NK-92 (cell line): ENCODE data around the gene TMEM270.
"Not testable (repeated sequence)": the region's sequence is repeated elsewhere in the genome, so short reads cannot be mapped to it uniquely, and the experiment has no call there.

Source experiments
- DNase-seq: peaks from one replicate; lab custom pipeline; 2025; ENCODE audit not compliant: unreplicated experiment; lab: John Stamatoyannopoulos, UW

The TMEM270 gene, protein sequence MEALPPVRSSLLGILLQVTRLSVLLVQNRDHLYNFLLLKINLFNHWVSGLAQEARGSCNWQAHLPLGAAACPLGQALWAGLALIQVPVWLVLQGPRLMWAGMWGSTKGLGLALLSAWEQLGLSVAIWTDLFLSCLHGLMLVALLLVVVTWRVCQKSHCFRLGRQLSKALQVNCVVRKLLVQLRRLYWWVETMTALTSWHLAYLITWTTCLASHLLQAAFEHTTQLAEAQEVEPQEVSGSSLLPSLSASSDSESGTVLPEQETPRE

DNA sequence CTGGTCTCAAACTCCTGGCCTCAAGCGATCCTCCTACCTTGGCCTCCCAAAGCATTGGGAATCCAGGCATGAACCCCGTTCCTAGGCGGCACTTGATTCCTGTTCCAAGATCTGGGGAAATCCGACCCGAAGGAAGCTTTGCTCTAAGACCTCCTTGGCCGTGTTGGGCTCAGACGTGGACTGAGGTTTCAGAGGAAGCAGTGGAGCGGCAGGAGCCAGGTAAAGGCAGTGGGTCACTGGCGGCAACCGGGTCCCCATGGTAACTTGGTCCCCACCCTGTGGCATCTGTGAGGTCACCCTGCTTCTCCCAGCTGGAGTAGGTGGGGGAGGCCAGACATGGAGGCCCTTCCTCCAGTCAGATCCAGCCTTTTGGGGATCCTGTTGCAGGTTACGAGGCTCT is at the start of gene TMEM270:
TSS of gene TMEM270 (plus strand) at position 301 of the 400 bp plus-strand sequence. CDS start at position 337, 36 bp downstream.
- no peak for DNase-seq

DNA sequence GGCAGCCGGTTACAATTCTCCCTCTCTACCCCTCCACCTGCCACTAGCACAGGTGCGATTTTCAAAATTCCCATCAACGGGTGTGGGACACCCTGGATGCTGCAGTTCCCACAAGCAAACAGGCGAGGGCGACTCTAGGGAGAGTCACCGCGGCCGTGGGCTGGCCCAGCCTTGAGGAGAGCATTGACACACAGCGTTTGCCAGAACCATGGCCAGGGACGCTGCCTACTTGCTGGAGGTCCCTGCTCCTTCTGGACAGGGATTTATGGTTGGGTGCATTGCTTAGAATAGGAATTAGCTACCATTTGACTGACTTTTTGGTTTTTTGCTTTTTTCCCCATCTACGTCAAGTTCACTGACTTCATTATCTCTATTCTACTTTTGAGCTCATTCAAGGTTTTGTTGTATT is 49.2 kb upstream of the TMEM270 start:
- DNase-seq = no peak

DNA sequence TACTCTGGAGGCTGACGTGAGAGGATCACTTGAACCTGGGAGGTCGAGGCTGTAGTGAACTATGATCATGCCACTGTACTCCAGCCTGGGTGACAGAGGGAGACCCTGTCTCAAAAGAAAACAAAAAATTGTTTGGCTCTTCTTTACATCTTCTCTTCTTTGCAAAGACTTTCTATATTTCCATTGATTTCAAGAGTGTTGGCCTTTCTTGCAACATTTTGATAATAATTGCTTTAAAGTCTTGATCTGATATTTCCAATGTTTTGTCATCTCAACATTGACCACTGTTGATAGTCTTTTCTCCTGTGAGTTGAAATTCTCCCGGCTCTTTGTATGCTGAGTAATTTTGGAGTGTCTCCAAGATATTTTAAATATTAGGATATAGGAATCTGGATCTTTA is 48.0 kb upstream of the TMEM270 start:
- DNase-seq = no peak

DNA sequence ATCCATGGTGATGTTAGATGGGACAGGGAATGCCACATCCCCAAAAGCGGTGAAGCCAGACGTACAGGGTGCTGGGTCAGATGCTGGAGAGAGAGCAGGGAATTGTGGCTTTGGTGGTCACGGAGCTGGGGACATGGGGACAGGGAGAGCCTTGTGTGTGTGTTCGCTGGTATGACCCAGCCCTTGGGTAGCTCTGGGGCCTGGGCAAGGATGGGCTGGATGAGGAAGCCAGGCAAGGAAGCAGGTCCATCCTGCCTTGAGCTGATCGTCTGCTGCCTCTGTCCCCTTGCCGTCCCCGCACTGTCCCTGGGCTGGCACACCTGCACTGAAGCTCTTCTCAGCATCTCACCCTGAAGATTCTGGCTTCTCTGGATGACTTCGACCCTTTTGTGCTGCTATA is 45.5 kb upstream of the TMEM270 start:
- DNase-seq = no peak

DNA sequence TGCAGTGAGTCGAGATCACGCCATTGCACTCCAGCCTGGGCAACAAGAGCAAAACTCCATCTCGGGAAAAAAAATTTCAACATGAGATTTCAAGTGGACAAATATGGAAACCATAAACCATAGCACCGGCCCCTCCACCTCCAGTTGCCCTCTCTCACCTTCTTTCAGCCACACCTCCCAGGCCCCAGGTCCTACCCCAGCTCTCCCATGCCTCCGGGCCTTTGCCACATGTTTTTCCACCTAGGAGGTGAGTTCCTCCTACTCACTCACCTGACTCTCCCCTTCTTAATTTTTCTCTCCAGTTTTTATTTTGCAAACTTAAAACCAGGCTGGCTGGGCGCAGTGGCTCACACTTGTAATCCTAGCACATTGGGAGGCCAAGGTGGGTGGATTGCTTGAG is 43.8 kb upstream of the TMEM270 start:
- no peak for DNase-seq

DNA sequence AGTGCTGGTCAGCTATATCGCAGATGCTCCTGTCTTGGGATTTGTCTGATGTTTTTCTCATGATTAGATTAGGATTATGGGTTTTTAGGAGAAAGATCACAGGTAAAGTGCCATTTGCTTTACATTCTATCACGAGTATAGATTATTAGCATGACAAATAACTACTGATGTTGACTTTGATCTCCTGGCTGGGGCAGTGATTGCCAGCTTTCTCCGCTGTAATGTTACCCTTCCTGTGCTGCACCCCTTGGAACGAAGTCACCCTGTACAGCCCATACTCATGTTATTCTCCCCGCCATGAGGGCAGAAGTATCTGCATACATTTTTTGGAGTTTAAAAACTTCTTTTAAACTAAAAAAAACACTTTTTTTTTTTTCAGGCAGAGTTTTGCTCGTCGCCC is 40.9 kb upstream of the TMEM270 start:
- no peak for DNase-seq

DNA sequence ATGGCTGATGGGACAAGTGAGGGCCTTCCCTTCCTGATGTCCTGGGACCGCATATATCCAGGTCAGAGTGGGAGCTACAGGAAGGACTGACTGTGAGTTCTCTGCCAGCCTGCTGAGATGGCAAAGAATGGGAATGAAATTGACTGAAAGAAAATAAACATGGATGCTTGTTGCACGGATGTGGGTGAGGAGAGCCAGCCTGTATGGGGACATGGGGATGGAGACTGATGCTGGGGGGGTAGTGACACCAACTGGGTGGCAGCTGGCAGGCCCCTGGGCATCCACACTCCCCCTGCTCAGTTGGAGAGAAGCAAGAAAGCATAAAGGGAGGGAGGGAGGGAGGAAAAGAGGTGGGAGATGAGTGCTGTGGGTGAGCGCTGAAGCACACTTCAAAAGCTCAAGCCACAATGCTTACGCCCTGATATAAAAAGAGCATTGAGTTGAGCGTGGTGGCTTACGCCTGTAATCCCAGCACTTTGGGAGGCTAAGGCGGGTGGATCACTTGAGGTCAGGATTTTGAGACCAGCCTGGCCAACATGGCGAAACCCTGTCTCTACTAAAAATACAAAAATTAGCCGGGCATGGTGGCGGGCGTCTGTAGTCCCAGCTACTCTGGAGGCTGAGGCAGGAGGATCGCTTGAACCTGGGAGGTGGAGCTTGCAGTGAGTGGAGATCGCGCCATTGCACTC is 39.2 kb upstream of the TMEM270 start:
- DNase-seq = not testable (repeated sequence)

DNA sequence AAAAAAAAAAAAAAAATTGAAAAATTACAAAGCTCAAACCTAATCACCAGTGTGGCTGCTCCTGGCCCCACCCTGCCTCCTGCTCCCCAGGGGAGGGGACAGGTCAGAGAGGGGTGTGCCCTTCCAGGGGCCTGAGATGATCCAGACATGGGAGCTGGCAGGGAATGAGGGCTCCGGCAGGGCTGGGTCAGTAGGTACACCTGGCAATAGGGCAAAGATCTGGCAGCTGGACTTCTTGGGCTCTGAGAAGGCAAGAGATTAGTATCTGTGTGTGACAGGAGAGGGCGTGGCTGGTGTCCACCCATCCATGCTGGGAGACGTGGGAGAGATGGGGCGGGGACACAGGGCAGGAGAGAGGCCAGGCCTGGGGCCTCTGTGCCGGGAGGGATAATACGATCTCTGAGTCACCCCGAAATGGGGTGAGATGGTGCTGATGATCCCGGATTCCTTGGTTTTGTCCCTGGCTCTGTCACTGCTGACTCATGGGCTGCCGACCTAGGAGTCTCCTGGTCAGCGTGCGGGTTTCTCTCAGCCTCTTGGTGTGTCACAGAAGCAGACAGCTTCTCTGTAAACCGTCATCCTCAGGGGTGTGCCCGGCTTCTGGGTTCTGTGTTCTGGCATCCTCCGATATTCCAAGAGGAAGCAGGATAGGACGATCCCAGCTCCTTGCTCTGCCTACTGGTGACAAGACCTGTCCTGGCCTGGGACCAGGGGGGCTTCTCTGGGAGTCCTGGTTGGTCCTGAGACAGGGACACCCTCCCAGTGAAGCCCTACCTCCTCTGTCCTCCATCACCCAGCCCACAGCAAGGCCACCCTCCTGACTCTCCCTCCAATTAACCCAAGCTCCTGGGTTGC is 38.4 kb upstream of the TMEM270 start:
- DNase-seq = no peak

DNA sequence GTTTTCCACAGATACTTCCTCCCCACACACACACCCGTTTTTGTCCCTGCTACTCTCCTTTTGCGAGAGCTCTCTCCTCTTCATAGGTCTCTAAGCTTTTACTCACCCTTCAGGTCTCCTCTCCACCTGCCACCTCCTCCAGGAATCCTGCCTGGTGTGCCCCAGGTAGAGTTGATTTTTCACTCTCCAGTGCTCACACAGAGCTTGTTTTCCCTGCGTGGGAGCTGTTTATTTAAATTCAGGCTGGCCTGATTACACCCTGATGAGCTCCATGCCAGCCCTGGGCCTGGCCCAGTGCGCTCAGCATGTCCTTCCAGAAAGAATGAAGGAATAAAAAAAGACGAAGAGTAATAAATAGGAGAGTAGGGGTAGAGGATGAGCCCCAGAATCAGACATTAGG is 37.7 kb upstream of the TMEM270 start:
- DNase-seq = no peak

DNA sequence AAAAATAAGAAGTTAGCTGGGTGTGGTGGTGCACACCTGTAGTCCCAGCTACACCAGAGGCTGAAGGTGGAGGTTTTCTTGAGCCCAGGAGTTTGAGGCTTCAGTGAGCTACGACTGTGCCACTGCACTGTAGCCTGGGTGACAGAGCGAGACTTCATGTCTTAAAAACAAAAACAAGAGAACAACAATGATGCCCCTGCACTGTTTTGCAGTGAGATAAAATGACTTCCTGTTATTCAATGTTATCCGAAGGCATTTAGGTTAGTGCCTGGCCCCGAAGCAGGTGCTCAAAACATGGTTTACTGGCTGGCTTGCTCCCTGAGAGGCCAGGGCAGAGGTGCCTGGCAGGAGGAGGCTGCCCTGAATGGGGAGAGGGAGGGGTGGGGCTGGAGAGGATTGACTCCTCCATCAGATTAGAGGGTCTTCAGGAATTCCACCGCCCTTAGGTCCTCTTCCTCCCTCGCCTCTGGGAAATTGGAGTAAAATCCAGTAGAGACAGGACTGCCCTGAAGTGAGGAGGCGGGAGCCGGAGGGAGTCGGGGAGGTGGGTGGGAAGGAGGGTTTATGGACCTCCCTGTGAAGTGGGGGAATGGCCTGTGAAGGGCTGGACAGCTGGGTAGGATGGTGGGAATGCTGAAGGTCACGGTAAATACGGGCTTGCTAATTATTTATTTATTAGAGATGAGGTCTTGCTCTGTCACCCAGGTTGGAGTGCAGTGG is 36.9 kb upstream of the TMEM270 start:
- DNase-seq = no peak

DNA sequence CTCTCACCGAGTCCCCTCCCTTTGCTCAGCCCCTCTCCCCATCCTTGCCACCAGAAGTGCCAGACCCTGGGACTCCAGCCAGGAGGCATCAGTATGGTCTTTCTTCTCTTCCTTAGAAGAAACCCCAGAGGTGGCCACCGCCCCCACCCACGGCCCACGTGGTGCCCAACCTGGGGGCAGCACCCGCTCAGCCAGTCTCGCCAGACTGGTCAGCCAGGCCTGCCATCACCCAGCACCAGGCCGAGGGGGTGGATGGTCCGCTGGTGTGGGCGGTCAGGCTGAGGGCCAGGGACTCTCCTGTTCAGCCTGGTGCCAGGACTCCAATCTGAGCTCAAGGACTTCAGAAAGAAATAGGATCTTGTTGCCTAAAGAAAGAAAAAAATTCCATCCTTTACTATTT is 36.0 kb upstream of the TMEM270 start:
- DNase-seq = no peak

DNA sequence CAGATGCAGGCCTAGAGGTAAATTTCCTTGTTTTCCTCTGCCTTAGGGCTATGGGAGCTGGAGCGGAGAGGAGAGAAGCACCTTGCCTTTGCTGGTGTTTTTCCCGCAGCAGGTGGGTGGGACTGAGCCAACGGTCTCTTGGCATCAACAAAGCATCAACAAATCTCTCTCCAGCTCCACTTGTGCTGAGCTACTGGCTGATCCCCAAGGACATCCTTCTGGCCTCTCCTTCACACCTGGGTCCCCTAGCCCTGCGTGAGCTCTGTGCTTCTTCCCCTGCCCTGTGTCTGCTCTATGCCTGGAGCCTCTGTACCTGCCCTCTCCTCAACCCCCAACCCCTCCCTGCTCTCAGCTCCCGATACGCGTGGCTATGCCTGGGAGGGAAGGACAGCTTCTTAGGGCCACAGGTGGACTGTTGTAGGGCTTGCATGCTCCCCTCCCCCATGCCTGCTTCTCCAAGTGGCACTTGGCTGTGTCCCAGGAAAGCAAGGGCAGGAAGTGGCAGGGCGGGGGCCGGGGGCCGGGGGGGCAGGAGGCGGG is 33.3 kb upstream of the TMEM270 start:
- no peak for DNase-seq

DNA sequence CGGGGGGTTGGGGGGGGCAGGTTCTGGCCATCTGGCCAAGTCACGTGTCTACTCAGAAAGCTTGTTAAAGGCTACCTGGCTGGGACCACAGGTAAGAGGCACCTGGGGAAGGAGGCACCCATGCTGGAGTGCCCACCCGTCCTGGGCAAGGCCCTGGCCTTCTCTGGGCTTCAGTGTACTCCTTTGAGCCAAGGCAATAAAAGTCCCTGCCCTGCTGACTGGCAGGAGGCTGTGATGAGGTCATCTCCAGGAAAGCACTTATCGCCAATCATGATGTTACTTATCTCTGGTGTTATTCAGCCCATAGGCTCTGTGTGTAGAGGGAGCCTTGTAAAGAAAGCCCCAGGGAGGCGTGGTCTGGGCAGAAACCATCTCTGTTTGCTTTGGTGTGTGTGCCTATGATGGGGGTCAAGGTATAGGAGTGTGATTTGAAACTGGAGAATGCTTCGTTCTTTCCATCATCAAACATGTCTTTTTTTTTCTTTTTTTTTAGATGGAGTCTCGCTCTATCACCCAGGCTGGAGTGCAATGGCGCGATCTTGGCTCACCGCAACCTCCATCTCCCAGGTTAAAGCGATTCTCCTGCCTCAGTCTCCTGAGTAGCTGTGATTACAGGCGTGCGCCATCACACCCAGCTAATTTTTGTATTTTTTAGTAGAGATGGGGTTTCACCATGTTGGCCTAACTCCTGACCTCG is 32.7 kb upstream of the TMEM270 start:
- no peak for DNase-seq

DNA sequence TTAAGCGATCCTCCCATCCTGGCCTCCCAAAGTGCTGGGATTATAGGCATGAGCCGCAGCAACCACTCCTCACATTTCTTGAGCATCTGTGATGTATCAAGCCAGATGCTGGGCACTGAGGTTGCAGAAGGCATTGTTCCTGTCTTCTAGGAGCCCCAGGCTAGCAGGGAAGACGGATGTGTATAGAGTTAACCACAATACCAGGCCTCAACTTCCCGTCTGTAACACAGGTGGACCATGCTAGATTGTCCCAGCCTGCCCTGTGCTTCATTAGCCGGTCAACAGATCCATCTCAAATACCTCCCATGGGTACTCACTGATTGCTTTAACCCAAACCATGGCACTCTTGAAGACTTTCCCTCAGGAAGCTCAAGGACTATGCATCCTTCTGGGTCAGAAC is 32.0 kb upstream of the TMEM270 start:
- DNase-seq = no peak

DNA sequence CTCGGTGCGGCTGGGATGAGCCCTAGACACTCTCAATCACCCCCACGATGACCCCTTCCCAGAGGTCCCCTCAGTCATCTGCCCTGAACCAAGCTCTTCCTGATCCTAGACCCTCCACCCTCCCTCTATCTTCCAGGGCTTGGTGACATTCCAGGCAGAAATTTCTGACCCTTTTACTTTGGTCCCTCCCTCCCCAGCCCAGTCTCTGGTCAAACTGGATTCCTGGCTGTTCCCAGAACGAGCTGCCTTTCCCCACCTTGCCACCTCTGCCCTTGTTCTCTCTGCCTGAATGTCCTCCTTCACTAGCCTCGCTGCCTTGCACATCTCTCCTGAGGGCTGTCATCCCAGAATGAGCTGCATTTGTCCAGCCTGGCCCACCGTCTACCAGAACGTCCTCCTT is 31.5 kb upstream of the TMEM270 start:
- DNase-seq = no peak

DNA sequence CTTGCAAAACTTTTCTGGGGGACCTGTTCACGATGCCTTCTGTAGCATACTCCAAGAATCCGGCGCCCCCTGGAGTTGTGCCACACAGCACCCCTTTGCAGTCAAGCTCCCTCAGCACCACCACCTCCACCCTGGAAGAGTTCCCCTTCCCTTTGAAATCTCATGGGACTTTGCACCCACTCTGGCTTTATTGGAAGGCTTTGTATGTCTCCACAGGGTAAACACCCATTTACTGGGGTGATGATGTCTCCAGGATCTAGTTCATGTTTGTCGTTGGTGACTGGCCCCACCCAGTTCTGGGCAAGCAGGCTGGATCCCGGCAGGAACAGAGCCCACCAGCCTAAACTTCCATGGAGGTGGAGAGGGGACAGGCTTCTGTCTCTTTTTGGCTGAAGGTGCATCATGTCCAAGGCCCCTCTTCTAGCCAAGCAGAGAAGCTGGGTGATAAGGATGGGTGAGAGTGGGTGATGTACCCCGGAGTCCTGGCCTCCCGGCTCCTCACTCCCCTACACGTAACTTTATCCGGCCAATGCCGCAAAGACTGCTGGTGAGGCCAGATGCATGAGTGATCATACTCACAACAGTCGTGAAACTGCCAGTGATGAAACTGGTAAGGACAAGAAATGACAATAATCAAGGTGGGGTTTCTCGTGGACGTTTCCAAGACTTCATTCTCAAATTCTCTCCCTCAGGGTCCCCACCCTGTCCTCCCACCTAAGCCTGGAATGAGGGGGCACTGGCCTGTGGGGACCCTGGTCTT is 30.9 kb upstream of the TMEM270 start:
- no peak for DNase-seq

DNA sequence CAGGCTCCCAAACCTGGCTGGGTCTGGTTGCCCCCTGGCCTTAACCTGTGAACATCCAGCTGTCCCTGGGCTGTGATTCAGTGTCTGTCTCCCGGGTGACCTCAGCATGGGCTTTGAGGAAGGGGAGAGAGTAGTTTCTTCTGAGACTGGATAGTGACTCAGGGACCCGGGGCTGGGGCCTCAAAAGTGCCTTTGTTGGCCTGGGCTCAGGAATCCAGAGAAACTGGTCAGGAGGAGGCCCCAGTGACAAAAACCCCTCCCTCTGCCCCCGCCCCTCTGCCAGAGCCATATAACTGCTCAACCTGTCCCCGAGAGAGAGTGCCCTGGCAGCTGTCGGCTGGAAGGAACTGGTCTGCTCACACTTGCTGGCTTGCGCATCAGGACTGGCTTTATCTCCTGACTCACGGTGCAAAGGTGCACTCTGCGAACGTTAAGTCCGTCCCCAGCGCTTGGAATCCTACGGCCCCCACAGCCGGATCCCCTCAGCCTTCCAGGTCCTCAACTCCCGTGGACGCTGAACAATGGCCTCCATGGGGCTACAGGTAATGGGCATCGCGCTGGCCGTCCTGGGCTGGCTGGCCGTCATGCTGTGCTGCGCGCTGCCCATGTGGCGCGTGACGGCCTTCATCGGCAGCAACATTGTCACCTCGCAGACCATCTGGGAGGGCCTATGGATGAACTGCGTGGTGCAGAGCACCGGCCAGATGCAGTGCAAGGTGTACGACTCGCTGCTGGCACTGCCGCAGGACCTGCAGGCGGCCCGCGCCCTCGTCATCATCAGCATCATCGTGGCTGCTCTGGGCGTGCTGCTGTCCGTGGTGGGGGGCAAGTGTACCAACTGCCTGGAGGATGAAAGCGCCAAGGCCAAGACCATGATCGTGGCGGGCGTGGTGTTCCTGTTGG is 30.0 kb upstream of the TMEM270 start, which contains the start of gene CLDN4:
TSS of gene CLDN4 (plus strand) at position 316 of the 903 bp plus-strand sequence. CDS start at position 522, 206 bp downstream.
- DNase-seq = no peak

DNA sequence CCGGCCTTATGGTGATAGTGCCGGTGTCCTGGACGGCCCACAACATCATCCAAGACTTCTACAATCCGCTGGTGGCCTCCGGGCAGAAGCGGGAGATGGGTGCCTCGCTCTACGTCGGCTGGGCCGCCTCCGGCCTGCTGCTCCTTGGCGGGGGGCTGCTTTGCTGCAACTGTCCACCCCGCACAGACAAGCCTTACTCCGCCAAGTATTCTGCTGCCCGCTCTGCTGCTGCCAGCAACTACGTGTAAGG is 29.4 kb upstream of the TMEM270 start:
- DNase-seq = no peak
